Naive thymus-derived CD8-positive, alpha-beta T cell (primary cell): ENCODE data around the gene BCAS1. TPM values are rescaled to one million over a fixed set of nuclear protein-coding genes. Genes with fewer than 3 reads are reported as not detected.
A peak's percentile ranks its signal among the peaks of the same experiment; 100 is the strongest.

Experiments
- ATAC-seq, 2 donors: fragments of 150-1000 bp; cut with Tn5 transposase in 1 of 2; sonication (Bioruptor Pico), chemical (Tn5 transposase) in 1 of 2; 1 replicate in 1 of 2; 2 replicates in 1 of 2; pipeline ENCODE4 v1.10.0; 2021; ENCODE audit warnings: mild to moderate bottlenecking in 2 of 2, moderate library complexity in 2 of 2
- POLR2A ChIA-PET: fragments of 350-600 bp; sonication (Branson Sonifier 250); formaldehyde crosslinking; loops from one replicate; lab custom pipeline; 2021; ENCODE audit warnings: antibody characterized with exemption; lab: Charles Lee
- DNase-seq, 10 donors: peaks; one replicate each; pipeline versions ENCODE4 v3.0.0 to v3.0.0-alpha.2; 2020 to 2022
- H3K27ac Mint-ChIP-seq, 10 donors: one replicate each; pipeline ENCODE4 v1.8.0; 2020 to 2022; ENCODE audit warnings: mild to moderate bottlenecking in 10 of 10, mixed read lengths in 10 of 10, moderate library complexity in 4 of 10, inconsistent platforms in 1 of 10
- H3K27me3 Mint-ChIP-seq, 5 donors: one replicate each; pipeline ENCODE4 v1.8.0; 2021 to 2022; ENCODE audit warnings: mixed read lengths in 5 of 5
- H3K36me3 Mint-ChIP-seq, 3 donors: one replicate each; pipeline ENCODE4 v1.8.0; 2020 to 2022; ENCODE audit warnings: mixed read lengths in 3 of 3, mild to moderate bottlenecking in 2 of 3, inconsistent platforms in 1 of 3
- H3K4me1 Mint-ChIP-seq, 4 donors: one replicate each; pipeline ENCODE4 v1.8.0; 2021 to 2022; ENCODE audit warnings: mixed read lengths in 4 of 4
- H3K4me3 Mint-ChIP-seq, 10 donors: one replicate each; pipeline ENCODE4 v1.8.0; 2020 to 2022; ENCODE audit warnings: mild to moderate bottlenecking in 10 of 10, mixed read lengths in 10 of 10, moderate library complexity in 6 of 10, inconsistent platforms in 1 of 10
- H3K9me3 Mint-ChIP-seq, 9 donors: one replicate each; pipeline ENCODE4 v1.8.0; 2020 to 2022; ENCODE audit warnings: mixed read lengths in 9 of 9, mild to moderate bottlenecking in 3 of 9, inconsistent platforms in 1 of 9, moderate library complexity in 1 of 9
- polyA plus RNA-seq, 3 donors: library from polyadenylated mRNA; unstranded; fragments of 300-500 nt; fragmentation: Illumina TruSeq; gene quantifications; one replicate each; pipeline ENCODE4 v1.2.3, GENCODE V29; 2021
- total RNA-seq, 8 experiments: library from RNA in 2 of 8; stranded (reverse) in 2 of 8; gene quantifications; one replicate each; pipeline ENCODE4 v1.2.3 and lab custom pipeline; 2021 to 2026

BCAS1 gene, protein sequence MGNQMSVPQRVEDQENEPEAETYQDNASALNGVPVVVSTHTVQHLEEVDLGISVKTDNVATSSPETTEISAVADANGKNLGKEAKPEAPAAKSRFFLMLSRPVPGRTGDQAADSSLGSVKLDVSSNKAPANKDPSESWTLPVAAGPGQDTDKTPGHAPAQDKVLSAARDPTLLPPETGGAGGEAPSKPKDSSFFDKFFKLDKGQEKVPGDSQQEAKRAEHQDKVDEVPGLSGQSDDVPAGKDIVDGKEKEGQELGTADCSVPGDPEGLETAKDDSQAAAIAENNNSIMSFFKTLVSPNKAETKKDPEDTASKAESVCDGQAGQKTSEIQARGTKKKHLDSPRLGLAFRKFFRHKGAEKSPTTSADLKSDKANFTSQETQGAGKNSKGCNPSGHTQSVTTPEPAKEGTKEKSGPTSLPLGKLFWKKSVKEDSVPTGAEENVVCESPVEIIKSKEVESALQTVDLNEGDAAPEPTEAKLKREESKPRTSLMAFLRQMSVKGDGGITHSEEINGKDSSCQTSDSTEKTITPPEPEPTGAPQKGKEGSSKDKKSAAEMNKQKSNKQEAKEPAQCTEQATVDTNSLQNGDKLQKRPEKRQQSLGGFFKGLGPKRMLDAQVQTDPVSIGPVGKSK
- total RNA-seq: not detected
- not detected for polyA plus RNA-seq
- total RNA-seq (lab: John Stamatoyannopoulos, UW): 0 to 0.17 (median 0) reads per million in 6 experiments

- Mint-ChIP-seq H3K4me1 (peaks cover 9 to 14% (median 12%) of the 10 kb centered on the region in 4 donors), H3K27ac (peak within 1 kb of the TSS in 4 of 10 donors; percentile 7 to 57 (median 35)), H3K9me3 (no peaks in the 10 kb centered on the region), H3K27me3 (no peaks in the 10 kb centered on the region), H3K36me3 (no peaks in the 10 kb centered on the region), H3K4me3 (no peak within 1 kb of the TSS)
- ATAC-seq (no peak), DNase-seq (no peak)
- POLR2A ChIA-PET: interaction anchor here (0.5 kb wide), 1 partner anchor 30 kb away, joined by 3 read pairs; no protein-coding TSS in a partner anchor
These were observed at the start of gene BCAS1 for GRCh38 chr20:54070187-54070987. TSS of gene BCAS1 (minus strand) at chr20:54070594. CDS start at chr20:54058718, 11,876 bp downstream.

DNA sequence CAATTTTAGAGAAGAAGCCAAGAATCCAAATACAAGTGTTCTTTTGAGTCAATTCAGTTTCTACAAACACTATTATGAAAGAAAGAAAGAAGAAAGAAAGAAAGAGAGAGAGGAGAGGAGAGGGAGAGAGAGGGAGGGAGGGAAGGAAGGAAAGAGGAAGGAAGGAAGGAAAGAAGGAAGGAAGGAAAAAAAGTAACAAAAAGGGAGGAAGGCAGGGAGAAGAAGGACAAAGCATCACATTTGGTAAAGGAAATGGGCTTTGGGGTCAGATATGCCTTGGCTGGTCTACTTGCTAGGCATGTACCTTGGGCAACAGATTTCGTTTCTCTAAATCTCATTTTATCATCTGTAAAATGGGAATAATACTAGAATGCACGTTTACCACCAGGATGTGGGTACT, 49.4 kb upstream of the BCAS1 start:
- H3K27ac Mint-ChIP-seq: no peak overlapping the region
- ATAC-seq: no peak

DNA sequence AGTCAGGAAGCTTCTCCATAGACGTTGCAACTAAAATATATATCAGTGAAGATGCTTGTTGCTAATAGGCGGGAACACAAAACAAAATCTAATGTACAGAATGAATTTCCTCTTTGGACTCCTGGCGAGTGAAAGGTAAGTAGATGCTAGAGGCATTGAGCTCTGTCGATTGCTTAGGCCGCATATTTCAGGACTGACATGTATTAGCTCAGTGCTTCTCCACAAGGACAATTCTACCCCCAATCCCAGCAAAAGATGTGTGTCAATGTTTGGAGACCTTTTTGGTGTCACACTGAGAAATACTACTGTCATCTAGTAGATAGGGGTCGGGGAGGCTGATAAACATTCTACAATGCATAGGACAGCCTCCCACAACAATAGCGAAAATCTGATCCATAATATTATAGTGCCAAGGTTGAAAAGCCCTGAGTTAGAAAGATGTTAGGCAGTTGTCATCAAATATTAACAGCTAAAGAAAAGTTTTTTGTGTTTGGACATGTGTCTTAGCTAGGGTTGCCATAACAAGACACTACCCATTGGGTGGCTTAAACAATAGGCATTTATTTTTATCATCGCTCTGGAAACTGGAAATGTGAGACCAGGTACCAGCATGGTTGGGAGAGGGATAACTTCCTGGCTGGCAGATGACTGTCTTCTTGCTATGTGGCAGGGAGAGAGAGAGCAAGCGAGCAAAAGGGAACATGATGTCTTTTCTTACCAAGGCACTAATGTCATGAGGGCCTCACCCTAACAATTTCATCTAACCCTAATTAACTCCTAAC, 48.0 kb upstream of the BCAS1 start:
- H3K4me1 Mint-ChIP-seq: peaks cover 0 to 5% (median 0%) of the 10 kb centered on the region in 4 donors
- ATAC-seq: no peak
- no peak for DNase-seq
- H3K9me3 Mint-ChIP-seq: no peaks in the 10 kb centered on the region
- no peak overlapping the region for H3K27ac Mint-ChIP-seq
- peaks cover 5 to 16% (median 8%) of the 10 kb centered on the region in 5 donors for H3K27me3 Mint-ChIP-seq
- no peaks in the 10 kb centered on the region for H3K36me3 Mint-ChIP-seq
- POLR2A ChIA-PET: no interaction called here
- H3K4me3 Mint-ChIP-seq: no peak overlapping the region

More for the DNA sequence above, 49.4 kb upstream of the BCAS1 start:
- Mint-ChIP-seq H3K4me1 (peaks cover 0 to 5% (median 0%) of the 10 kb centered on the region in 4 donors), H3K9me3 (no peaks in the 10 kb centered on the region), H3K27me3 (peaks cover 0 to 3% (median 0%) of the 10 kb centered on the region in 5 donors), H3K36me3 (no peaks in the 10 kb centered on the region), H3K4me3 (no peak overlapping the region)
- DNase-seq: no peak
- POLR2A ChIA-PET: no interaction called here

- DNase-seq (no peak), ATAC-seq (no peak)
- Mint-ChIP-seq H3K27me3 (peaks cover 6 to 28% (median 8%) of the 10 kb centered on the region in 5 donors), H3K4me1 (peaks cover 0 to 3% (median 0%) of the 10 kb centered on the region in 4 donors), H3K9me3 (no peaks in the 10 kb centered on the region), H3K27ac (no peak overlapping the region), H3K36me3 (no peaks in the 10 kb centered on the region), H3K4me3 (no peak overlapping the region)
- POLR2A ChIA-PET: no interaction called here
These were observed 46.3 kb upstream of the BCAS1 start for GRCh38 chr20:54116550-54117235.

- DNase-seq: no peak
- POLR2A ChIA-PET: no interaction called here
- H3K9me3 Mint-ChIP-seq: peaks cover 0 to 4% (median 0%) of the 10 kb centered on the region in 9 donors
These were observed 44.9 kb upstream of the BCAS1 start for GRCh38 chr20:54115172-54115854.

DNA sequence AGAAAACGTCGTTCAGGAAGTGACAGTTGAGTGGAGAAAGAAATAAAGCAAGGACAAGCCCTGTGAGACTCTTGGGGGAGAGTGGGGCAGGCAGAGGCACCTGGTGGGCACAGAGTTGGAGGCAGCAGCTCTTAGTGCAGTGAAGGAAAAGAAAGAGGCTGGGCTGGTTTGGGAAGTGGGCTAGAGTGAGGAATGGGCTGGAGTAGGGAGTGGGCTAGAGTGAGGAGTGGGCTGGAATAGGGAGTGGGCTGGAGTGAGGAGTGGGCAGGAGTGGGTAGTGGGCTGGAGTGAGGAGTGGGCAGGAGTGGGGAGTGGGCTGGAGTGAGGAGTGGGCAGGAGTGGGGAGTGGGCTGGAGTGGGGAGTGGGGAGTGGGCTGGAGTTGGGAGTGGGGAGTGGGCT, 43.7 kb upstream of the BCAS1 start:
- no peak for ATAC-seq

More at GRCh38 chr20:54115172-54115854, 44.9 kb upstream of the BCAS1 start:
- peaks cover 0 to 3% (median 0%) of the 10 kb centered on the region in 4 donors for H3K4me1 Mint-ChIP-seq
- peaks cover 0 to 4% (median 0%) of the 10 kb centered on the region in 3 donors for H3K36me3 Mint-ChIP-seq
- no peak overlapping the region for H3K4me3 Mint-ChIP-seq
- no peak for ATAC-seq
- H3K27ac Mint-ChIP-seq: no peak overlapping the region
- peaks cover 6 to 28% (median 10%) of the 10 kb centered on the region in 5 donors for H3K27me3 Mint-ChIP-seq

DNA sequence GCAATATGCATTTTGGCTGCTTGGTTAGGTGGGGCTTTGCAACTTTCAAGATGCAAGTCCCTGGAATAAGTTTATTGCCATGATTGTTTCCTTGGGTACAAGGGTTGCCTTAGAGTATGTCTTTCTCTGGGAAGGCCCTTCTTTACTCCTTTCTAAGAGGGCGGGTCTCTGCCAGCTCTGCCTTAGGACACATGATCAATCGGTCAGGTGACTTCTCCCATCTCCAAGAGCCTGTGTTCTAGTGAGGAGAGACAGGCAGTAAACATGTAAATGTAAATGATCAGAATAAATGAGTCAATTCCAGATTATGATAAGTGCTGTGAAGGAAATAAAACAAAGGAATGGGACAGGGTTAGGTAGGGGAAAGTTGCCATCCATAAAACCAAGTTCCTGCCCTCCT, 43.2 kb upstream of the BCAS1 start:
- POLR2A ChIA-PET: no interaction called here
- H3K27ac Mint-ChIP-seq: no peak overlapping the region
- H3K9me3 Mint-ChIP-seq: peaks cover 0 to 4% (median 0%) of the 10 kb centered on the region in 9 donors
- DNase-seq: no peak
- peaks cover 0 to 3% (median 0%) of the 10 kb centered on the region in 4 donors for H3K4me1 Mint-ChIP-seq
- H3K27me3 Mint-ChIP-seq: peaks cover 6 to 28% (median 10%) of the 10 kb centered on the region in 5 donors
- H3K36me3 Mint-ChIP-seq: peaks cover 0 to 4% (median 0%) of the 10 kb centered on the region in 3 donors
- H3K4me3 Mint-ChIP-seq: no peak overlapping the region
- ATAC-seq: no peak

More for the DNA sequence above, 43.7 kb upstream of the BCAS1 start:
- H3K27me3 Mint-ChIP-seq: peaks cover 6 to 28% (median 10%) of the 10 kb centered on the region in 5 donors
- peaks cover 0 to 4% (median 0%) of the 10 kb centered on the region in 9 donors for H3K9me3 Mint-ChIP-seq
- no peak overlapping the region for H3K27ac Mint-ChIP-seq
- POLR2A ChIA-PET: no interaction called here
- no peak overlapping the region for H3K4me3 Mint-ChIP-seq
- H3K36me3 Mint-ChIP-seq: peaks cover 0 to 4% (median 0%) of the 10 kb centered on the region in 3 donors
- no peak for DNase-seq
- peaks cover 0 to 3% (median 0%) of the 10 kb centered on the region in 4 donors for H3K4me1 Mint-ChIP-seq

- peaks cover 0 to 4% (median 0%) of the 10 kb centered on the region in 3 donors for H3K36me3 Mint-ChIP-seq
- peaks cover 0 to 4% (median 0%) of the 10 kb centered on the region in 9 donors for H3K9me3 Mint-ChIP-seq
- no peak for ATAC-seq
- no peak overlapping the region for H3K4me3 Mint-ChIP-seq
- peaks cover 6 to 28% (median 10%) of the 10 kb centered on the region in 5 donors for H3K27me3 Mint-ChIP-seq
- POLR2A ChIA-PET: no interaction called here
- H3K27ac Mint-ChIP-seq: no peak overlapping the region
- DNase-seq: no peak
- peaks cover 0 to 3% (median 0%) of the 10 kb centered on the region in 4 donors for H3K4me1 Mint-ChIP-seq
These were observed 42.0 kb upstream of the BCAS1 start for GRCh38 chr20:54112221-54112884.

DNA sequence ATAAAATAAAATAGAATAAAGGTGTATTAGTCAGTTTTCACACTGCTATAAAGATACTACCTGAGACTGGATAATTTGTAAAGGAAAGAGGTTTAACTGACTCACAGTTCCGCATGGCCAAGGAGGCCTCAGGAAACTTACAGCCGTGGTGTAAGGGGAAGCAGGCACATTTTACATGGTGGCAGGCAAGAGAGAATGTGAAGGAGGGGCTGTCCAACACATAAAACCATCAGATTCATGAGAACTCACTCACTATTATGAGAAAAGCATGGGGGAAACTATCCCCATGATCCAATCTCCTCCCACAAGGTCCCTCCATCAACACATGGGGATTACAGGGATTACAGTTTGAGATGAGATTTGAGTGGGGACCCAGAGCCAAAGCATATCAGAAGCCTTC, 41.1 kb upstream of the BCAS1 start:
- ATAC-seq (no peak), DNase-seq (no peak)
- H3K4me1 Mint-ChIP-seq: peaks cover 0 to 3% (median 0%) of the 10 kb centered on the region in 4 donors
- H3K27ac Mint-ChIP-seq: no peak overlapping the region
- H3K4me3 Mint-ChIP-seq: no peak overlapping the region
- peaks cover 6 to 28% (median 10%) of the 10 kb centered on the region in 5 donors for H3K27me3 Mint-ChIP-seq
- POLR2A ChIA-PET: no interaction called here
- H3K9me3 Mint-ChIP-seq: peaks cover 0 to 4% (median 0%) of the 10 kb centered on the region in 9 donors
- peaks cover 0 to 4% (median 0%) of the 10 kb centered on the region in 3 donors for H3K36me3 Mint-ChIP-seq

- no peak overlapping the region for H3K27ac Mint-ChIP-seq
- DNase-seq (no peak), ATAC-seq (no peak)
- peaks cover 0 to 3% (median 0%) of the 10 kb centered on the region in 4 donors for H3K4me1 Mint-ChIP-seq
- peaks cover 6 to 28% (median 10%) of the 10 kb centered on the region in 5 donors for H3K27me3 Mint-ChIP-seq
- peaks cover 0 to 4% (median 0%) of the 10 kb centered on the region in 3 donors for H3K36me3 Mint-ChIP-seq
- POLR2A ChIA-PET: no interaction called here
- peaks cover 0 to 4% (median 0%) of the 10 kb centered on the region in 9 donors for H3K9me3 Mint-ChIP-seq
- no peak overlapping the region for H3K4me3 Mint-ChIP-seq
These were observed 40.1 kb upstream of the BCAS1 start for GRCh38 chr20:54110457-54110856.
